DOHH2 (cell line): Measurements from ENCODE around the gene PICK1.

Source experiments
- H3F3A ChIP-seq: fragments of 200-600 bp; sonication (generic), shearing (Covaris generic); 2 replicates; pipeline ENCODE4 v1.6.0; 2016; ENCODE audit warnings: antibody characterized with exemption, mild to moderate bottlenecking; ENCODE audit not compliant: control insufficient read depth, insufficient read depth
- H3K27ac ChIP-seq: fragments of 200-600 bp; sonication (generic); 2 replicates; pipeline ENCODE4 v1.5.1; 2014; ENCODE audit warnings: low read depth, mild to moderate bottlenecking, low read length, moderate library complexity
- H3K27me3 ChIP-seq: fragments of 200-600 bp; sonication (generic); 2 replicates; pipeline ENCODE4 v1.6.1; 2014; ENCODE audit warnings: mild to moderate bottlenecking, low read length, mixed read lengths; ENCODE audit not compliant: control insufficient read depth
- H3K36me3 ChIP-seq: fragments of 200-600 bp; sonication (generic); 2 replicates; pipeline ENCODE4 v1.6.1; 2014; ENCODE audit warnings: mild to moderate bottlenecking, low read length, moderate library complexity, mixed read lengths; ENCODE audit not compliant: control insufficient read depth
- H3K4me1 ChIP-seq: fragments of 200-600 bp; sonication (generic); 2 replicates; pipeline ENCODE4 v1.6.1; 2014; ENCODE audit warnings: mild to moderate bottlenecking, low read length, mixed read lengths; ENCODE audit not compliant: control insufficient read depth
- H3K4me2 ChIP-seq: fragments of 200-600 bp; sonication (generic); 2 replicates; pipeline ENCODE4 v1.6.0; 2014; ENCODE audit warnings: mild to moderate bottlenecking, low read length, moderate library complexity
- H3K4me3 ChIP-seq: fragments of 200-600 bp; sonication (generic); 2 replicates; pipeline ENCODE4 v1.5.1; 2014; ENCODE audit warnings: mild to moderate bottlenecking, low read length, mixed read lengths
- H3K79me2 ChIP-seq: fragments of 200-600 bp; sonication (generic); 2 replicates; pipeline ENCODE4 v1.6.1; 2014; ENCODE audit warnings: mild to moderate bottlenecking, low read length, mixed read lengths; ENCODE audit not compliant: control insufficient read depth
- H3K9me2 ChIP-seq: fragments of 200-600 bp; sonication (generic); replicated peaks from 2 replicates; pipeline ENCODE4 v1.6.1; 2014; ENCODE audit warnings: mild to moderate bottlenecking, low read length, mixed read lengths; ENCODE audit not compliant: control insufficient read depth
- H3K9me3 ChIP-seq: fragments of 200-600 bp; sonication (generic); 2 replicates; pipeline ENCODE4 v1.6.1; 2014; ENCODE audit warnings: antibody characterized with exemption, low read length, mixed read lengths; ENCODE audit not compliant: control insufficient read depth, insufficient read depth
- H4K20me1 ChIP-seq: fragments of 200-600 bp; sonication (generic); 2 replicates; pipeline ENCODE4 v1.6.0; 2014; ENCODE audit warnings: low read depth, mild to moderate bottlenecking, antibody characterized with exemption, low read length, moderate library complexity; ENCODE audit not compliant: control insufficient read depth, insufficient read depth
- CTCF ChIP-seq: fragments of 200-600 bp; sonication (generic); IDR thresholded peaks from one replicate; pipeline ENCODE4 v1.5.1; 2014; ENCODE audit warnings: antibody characterized with exemption, mild to moderate bottlenecking, low read depth, low read length; ENCODE audit not compliant: poor library complexity, severe bottlenecking
- EZH2phosphoT487 ChIP-seq: fragments of 200-600 bp; sonication (generic); IDR thresholded peaks from 2 replicates; pipeline ENCODE4 v1.6.1; 2017; ENCODE audit warnings: borderline replicate concordance, mild to moderate bottlenecking, antibody characterized with exemption, low read length, moderate library complexity, mixed read lengths

The PICK1 gene

GRCh38 chr22:38088629-38089473, 31.6 kb downstream of the PICK1 start:
- no peaks in the 10 kb centered on the region for H3F3A ChIP-seq
- H3K36me3 ChIP-seq: no peaks in the 10 kb centered on the region
- no peak for TF ChIP-seq CTCF
- TF ChIP-seq EZH2phosphoT487: no peak
- H3K27ac ChIP-seq: no peak overlapping the region
- no peaks in the 10 kb centered on the region for H3K79me2 ChIP-seq
- no peaks in the 10 kb centered on the region for H4K20me1 ChIP-seq
- no peaks in the 10 kb centered on the region for H3K27me3 ChIP-seq
- H3K9me2 ChIP-seq: no peaks in the 10 kb centered on the region
- H3K4me3 ChIP-seq: no peak overlapping the region
- no peak overlapping the region for H3K4me2 ChIP-seq
- no peaks in the 10 kb centered on the region for H3K4me1 ChIP-seq
- H3K9me3 ChIP-seq: no peaks in the 10 kb centered on the region

DNA sequence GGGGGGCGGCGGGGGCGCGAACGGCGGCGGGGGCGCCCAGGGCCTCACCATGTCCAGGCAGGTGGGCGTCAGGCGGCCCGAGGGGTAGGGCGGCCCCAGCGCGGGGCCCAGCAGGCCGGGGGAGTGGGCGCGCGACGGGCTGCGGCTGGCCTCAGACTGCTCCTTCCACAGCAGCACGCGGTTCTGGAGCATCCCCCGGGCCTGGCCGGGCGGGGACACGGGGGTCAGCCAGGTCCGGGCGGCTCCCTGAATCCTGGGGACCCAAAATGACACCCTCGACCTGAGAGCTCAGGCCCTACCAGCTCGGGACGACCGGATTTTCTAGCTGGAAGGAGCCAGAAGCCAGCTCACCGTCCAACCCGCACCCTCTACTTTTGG, 32.3 kb downstream of the PICK1 start:
- Histone ChIP-seq H3K4me3 (no peak overlapping the region), H3K79me2 (no peaks in the 10 kb centered on the region)

GRCh38 chr22:38097058-38097457, 39.9 kb downstream of the PICK1 start:
- Histone ChIP-seq H3K4me3 (no peak overlapping the region), H3F3A (no peaks in the 10 kb centered on the region), H4K20me1 (no peaks in the 10 kb centered on the region)

More for the DNA sequence above, 32.3 kb downstream of the PICK1 start:
- H3K27ac ChIP-seq: no peak overlapping the region
- no peak overlapping the region for H3K4me2 ChIP-seq
- no peaks in the 10 kb centered on the region for H3K9me3 ChIP-seq
- H3F3A ChIP-seq: no peaks in the 10 kb centered on the region
- no peaks in the 10 kb centered on the region for H4K20me1 ChIP-seq
- H3K27me3 ChIP-seq: no peaks in the 10 kb centered on the region
- no peaks in the 10 kb centered on the region for H3K36me3 ChIP-seq
- no peaks in the 10 kb centered on the region for H3K9me2 ChIP-seq
- H3K4me1 ChIP-seq: no peaks in the 10 kb centered on the region
- TF ChIP-seq EZH2phosphoT487 (no peak), CTCF (no peak)

More at GRCh38 chr22:38097058-38097457, 39.9 kb downstream of the PICK1 start:
- Histone ChIP-seq H3K27ac (no peak overlapping the region), H3K79me2 (no peaks in the 10 kb centered on the region), H3K9me3 (no peaks in the 10 kb centered on the region), H3K36me3 (no peaks in the 10 kb centered on the region), H3K4me2 (no peak overlapping the region), H3K4me1 (no peaks in the 10 kb centered on the region), H3K9me2 (no peaks in the 10 kb centered on the region), H3K27me3 (no peaks in the 10 kb centered on the region)
- TF ChIP-seq CTCF: no peak
- TF ChIP-seq EZH2phosphoT487: no peak
